Peyer's patch (tissue), 4 donors: ENCODE results near the gene BCR.

Experiments
- CTCF ChIP-seq, 6 experiments: fragments of 450-650 bp in 4 of 6; fragments of 200-600 bp in 2 of 6; sonication (generic) in 1 of 6; IDR thresholded peaks; one replicate each; pipeline ENCODE4 v1.5.1; 2017 to 2019; ENCODE audit warnings: antibody characterized with exemption in 6 of 6, mild to moderate bottlenecking in 3 of 6, moderate library complexity in 1 of 6
- POLR2A ChIP-seq, 2 donors: fragments of 450-650 bp; IDR thresholded peaks; one replicate each; pipeline ENCODE4 v1.5.1; 2017; ENCODE audit warnings: antibody characterized with exemption in 2 of 2, mild to moderate bottlenecking in 2 of 2, moderate library complexity in 2 of 2

GRCh38 chr22:23216461-23217170, 36.3 kb downstream of the BCR start:
- TF ChIP-seq POLR2A (IDR thresholded peaks at IDR 0.05) (no peak), CTCF (IDR thresholded peaks at IDR 0.05) (no peak)
